B cell (primary cell): ENCODE results near the gene TMF1. TPM values are rescaled to one million over a fixed set of nuclear protein-coding genes. Genes with fewer than 3 reads are reported as not detected.

Experiments
- ATAC-seq: fragments of 200-7000 bp; cut with Tn5 transposase; one replicate; pipeline ENCODE4 v1.10.0; 2021; ENCODE audit warnings: low read depth, mild to moderate bottlenecking, moderate number of reproducible peaks, moderate library complexity
- CTCF ChIA-PET: fragments of 350-600 bp; sonication (Branson Sonifier 250); formaldehyde crosslinking; loops from one replicate; lab custom pipeline; 2021; ENCODE audit warnings: antibody characterized with exemption, inconsistent platforms; lab: Charles Lee
- POLR2A ChIA-PET: fragments of 350-600 bp; sonication (Branson Sonifier 250); formaldehyde crosslinking; loops from one replicate; lab custom pipeline; 2021; ENCODE audit warnings: antibody characterized with exemption; lab: Charles Lee
- DNase-seq: peaks from one replicate; pipeline ENCODE4 v3.0.0; 2013
- H2AFZ ChIP-seq: 2 replicates; pipeline ENCODE4 v1.6.1; 2012; ENCODE audit warnings: mild to moderate bottlenecking, low read depth, low read length; ENCODE audit not compliant: insufficient read depth, poor library complexity, severe bottlenecking
- H3K27ac ChIP-seq, 2 donors: 1 replicate in 1 of 2; 2 replicates in 1 of 2; pipeline ENCODE4 v1.5.1; 2012 to 2013; ENCODE audit warnings: low read length in 2 of 2, mild to moderate bottlenecking in 2 of 2, moderate library complexity in 1 of 2
- H3K27me3 ChIP-seq, 4 experiments: fragments of 200-600 bp in 1 of 4; sonication (generic) in 1 of 4; replicated peaks in 1 of 4; 1 replicate in 2 of 4; 2 replicates in 2 of 4; pipeline versions ENCODE4 v1.6.1 to v1.7.0; 2013 to 2016; ENCODE audit warnings: low read length in 3 of 4, mild to moderate bottlenecking in 2 of 4, mixed read lengths in 1 of 4, moderate library complexity in 1 of 4; ENCODE audit not compliant: insufficient read depth in 4 of 4, control insufficient read depth in 3 of 4; ENCODE audit errors: control extremely low read depth in 1 of 4
- H3K36me3 ChIP-seq, 2 experiments: replicated peaks in 1 of 2; 1 replicate in 1 of 2; 2 replicates in 1 of 2; pipeline versions ENCODE4 v1.6.1 to v1.7.1; 2013; ENCODE audit warnings: low read length in 1 of 2; ENCODE audit not compliant: insufficient read depth in 2 of 2, control insufficient read depth in 1 of 2; ENCODE audit errors: control extremely low read depth in 1 of 2, extremely low read depth in 1 of 2
- H3K4me1 ChIP-seq, 2 donors: fragments of 200-600 bp in 1 of 2; sonication (generic) in 1 of 2; 1 replicate in 1 of 2; 2 replicates in 1 of 2; pipeline versions ENCODE4 v1.5.1 to v1.6.1; 2013 to 2017; ENCODE audit warnings: low read length in 2 of 2; ENCODE audit not compliant: control insufficient read depth in 2 of 2, insufficient read depth in 2 of 2
- H3K4me2 ChIP-seq: replicated peaks from 2 replicates; pipeline ENCODE3; 2012; ENCODE audit warnings: mild to moderate bottlenecking, low read depth, low read length; ENCODE audit not compliant: poor library complexity, severe bottlenecking
- H3K4me3 ChIP-seq, 5 experiments: fragments of 200-600 bp in 1 of 5; sonication (generic) in 1 of 5; 1 replicate in 3 of 5; 2 replicates in 2 of 5; pipeline versions ENCODE4 v1.5.1 to v1.7.0; 2011 to 2016; ENCODE audit warnings: low read length in 4 of 5, mild to moderate bottlenecking in 4 of 5, low read depth in 2 of 5, control low read depth in 1 of 5, moderate library complexity in 1 of 5; ENCODE audit not compliant: insufficient read depth in 1 of 5; ENCODE audit errors: control extremely low read depth in 1 of 5, extremely low read depth in 1 of 5
- H3K79me2 ChIP-seq: fragments of 200-600 bp; sonication (generic); one replicate; pipeline ENCODE4 v1.6.0; 2016; ENCODE audit warnings: low read length; ENCODE audit not compliant: control insufficient read depth, insufficient read depth
- H3K9ac ChIP-seq: fragments of 200-600 bp; sonication (generic); 2 replicates; pipeline ENCODE4 v1.6.1; 2017; ENCODE audit warnings: mild to moderate bottlenecking, low read length, moderate library complexity
- H3K9me3 ChIP-seq, 3 donors: one replicate each; pipeline versions ENCODE4 v1.6.1 to v1.7.1; 2013; ENCODE audit warnings: low read length in 2 of 3; ENCODE audit not compliant: control insufficient read depth in 2 of 3, insufficient read depth in 1 of 3; ENCODE audit errors: control extremely low read depth in 1 of 3
- H4K20me1 ChIP-seq: 2 replicates; pipeline ENCODE4 v1.6.0; 2012; ENCODE audit warnings: mild to moderate bottlenecking, low read length; ENCODE audit not compliant: insufficient read depth, control insufficient read depth, poor library complexity, severe bottlenecking
- H3K27ac Mint-ChIP-seq: one replicate; pipeline ENCODE4 v1.8.0; 2021; ENCODE audit warnings: mixed read lengths
- H3K27me3 Mint-ChIP-seq: one replicate; pipeline ENCODE4 v1.8.0; 2021; ENCODE audit warnings: mixed read lengths
- H3K4me1 Mint-ChIP-seq: one replicate; pipeline ENCODE4 v1.8.0; 2021; ENCODE audit warnings: mixed read lengths
- H3K4me3 Mint-ChIP-seq: one replicate; pipeline ENCODE4 v1.8.0; 2021; ENCODE audit warnings: mixed read lengths
- H3K9me3 Mint-ChIP-seq: one replicate; pipeline ENCODE4 v1.8.0; 2022; ENCODE audit warnings: mixed read lengths; ENCODE audit not compliant: insufficient read depth
- EZH2 ChIP-seq: IDR thresholded peaks from 2 replicates; pipeline ENCODE4 v1.6.1; 2012; ENCODE audit warnings: borderline replicate concordance, low read depth, mild to moderate bottlenecking, moderate library complexity, low read length; ENCODE audit not compliant: insufficient read depth, poor library complexity, severe bottlenecking
- WGBS: methylation state at CpG from one replicate; pipeline ENCODE4 v1.1.5; 2013; ENCODE audit warnings: missing lambda C conversion rate; ENCODE audit not compliant: insufficient coverage; 5-methylcytosine and 5-hydroxymethylcytosine counted together
- intact Hi-C: fragments of 100-400 bp; cut with micrococcal nuclease; formaldehyde crosslinking; loops from one replicate; pipeline ENCODE4 v1.10.0; 2022
- polyA plus RNA-seq: library from polyadenylated mRNA; depleted of rRNA; stranded (reverse); fragments of >200 nt; gene quantifications from 2 replicates; pipeline ENCODE4 v1.2.3, GENCODE V29; 2012
- total RNA-seq, 2 donors: library from RNA; stranded (reverse); fragments of 120-200 nt in 1 of 2; gene quantifications; 1 replicate in 1 of 2; 2 replicates in 1 of 2; pipeline versions ENCODE4 v1.2.3 to v1.2.4, GENCODE V29; 2013 to 2022
- TF ChIP-seq, protein P1 (sequence below): fragments of 200-600 bp; IDR thresholded peaks from one replicate; pipeline ENCODE4 v1.8.0; 2022; ENCODE audit warnings: antibody characterized with exemption, mild to moderate bottlenecking

Gene TMF1
- total and polyA plus RNA-seq, 2 donors (not counting 1 experiment from before 2014, with no cell fraction given) = 6.8 to 65.1 TPM

- Mint-ChIP-seq H3K4me3 (no peak overlapping the region), H3K27ac (no peak overlapping the region)
- intact Hi-C loops = no loop called here
Observed at GRCh38 chr3:69009559-69010410, 42.3 kb downstream of the TMF1 start.

GRCh38 chr3:69008980-69009379 lies 43.2 kb downstream of the TMF1 start:
- DNase-seq (no peak), ATAC-seq (no peak)
- ChIA-PET POLR2A (no interaction called here), CTCF (interaction anchor here (1.2 kb wide), 1 partner anchor 82 kb away, joined by 3 read pairs; no protein-coding TSS in a partner anchor)
- intact Hi-C loops = no loop called here
- no peak overlapping the region for H2AFZ ChIP-seq
- H3K4me2 ChIP-seq = no peak overlapping the region
- H3K27me3 ChIP-seq = no peaks in the 10 kb centered on the region
- Mint-ChIP-seq H3K27me3 (no peaks in the 10 kb centered on the region), H3K4me3 (no peak overlapping the region), H3K27ac (no peak overlapping the region), H3K9me3 (no peaks in the 10 kb centered on the region), H3K4me1 (peaks cover 7% of the 10 kb centered on the region)
- no peaks in the 10 kb centered on the region for H3K79me2 ChIP-seq
- H3K36me3 ChIP-seq = peaks cover 0 to 4% of the 10 kb centered on the region in 2 experiments
- TF ChIP-seq EZH2 = no peak
- TF ChIP-seq, protein P1, sequence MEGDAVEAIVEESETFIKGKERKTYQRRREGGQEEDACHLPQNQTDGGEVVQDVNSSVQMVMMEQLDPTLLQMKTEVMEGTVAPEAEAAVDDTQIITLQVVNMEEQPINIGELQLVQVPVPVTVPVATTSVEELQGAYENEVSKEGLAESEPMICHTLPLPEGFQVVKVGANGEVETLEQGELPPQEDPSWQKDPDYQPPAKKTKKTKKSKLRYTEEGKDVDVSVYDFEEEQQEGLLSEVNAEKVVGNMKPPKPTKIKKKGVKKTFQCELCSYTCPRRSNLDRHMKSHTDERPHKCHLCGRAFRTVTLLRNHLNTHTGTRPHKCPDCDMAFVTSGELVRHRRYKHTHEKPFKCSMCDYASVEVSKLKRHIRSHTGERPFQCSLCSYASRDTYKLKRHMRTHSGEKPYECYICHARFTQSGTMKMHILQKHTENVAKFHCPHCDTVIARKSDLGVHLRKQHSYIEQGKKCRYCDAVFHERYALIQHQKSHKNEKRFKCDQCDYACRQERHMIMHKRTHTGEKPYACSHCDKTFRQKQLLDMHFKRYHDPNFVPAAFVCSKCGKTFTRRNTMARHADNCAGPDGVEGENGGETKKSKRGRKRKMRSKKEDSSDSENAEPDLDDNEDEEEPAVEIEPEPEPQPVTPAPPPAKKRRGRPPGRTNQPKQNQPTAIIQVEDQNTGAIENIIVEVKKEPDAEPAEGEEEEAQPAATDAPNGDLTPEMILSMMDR = no peak
- no CpG with 5 or more reads among the region's 2 CpGs for WGBS
- H3K4me1 ChIP-seq = peaks cover 1 to 8% of the 10 kb centered on the region in 2 donors
- H3K4me3 ChIP-seq = no peak overlapping the region
- H3K9me3 ChIP-seq = no peaks in the 10 kb centered on the region
- no peaks in the 10 kb centered on the region for H4K20me1 ChIP-seq
- H3K9ac ChIP-seq = no peak overlapping the region
- no peak overlapping the region for H3K27ac ChIP-seq

More at GRCh38 chr3:69009559-69010410, 42.3 kb downstream of the TMF1 start:
- no peaks in the 10 kb centered on the region for H3K9me3 Mint-ChIP-seq
- 100% methylated on average over 1 of the region's 3 CpGs for WGBS
- Histone ChIP-seq H3K27ac (no peak overlapping the region), H3K36me3 (peaks cover 0 to 4% of the 10 kb centered on the region in 2 experiments), H4K20me1 (no peaks in the 10 kb centered on the region), H2AFZ (no peak overlapping the region), H3K9ac (no peak overlapping the region), H3K4me3 (no peak overlapping the region), H3K4me1 (peaks cover 6 to 11% of the 10 kb centered on the region in 2 donors), H3K9me3 (no peaks in the 10 kb centered on the region), H3K79me2 (no peaks in the 10 kb centered on the region), H3K4me2 (no peak overlapping the region), H3K27me3 (no peaks in the 10 kb centered on the region)
- ATAC-seq (no peak), DNase-seq (no peak)
- peaks cover 10% of the 10 kb centered on the region for H3K4me1 Mint-ChIP-seq
- TF ChIP-seq, protein P1 = no peak
- TF ChIP-seq EZH2 = no peak
- H3K27me3 Mint-ChIP-seq = no peaks in the 10 kb centered on the region
- CTCF ChIA-PET = interaction anchor here (1.0 to 1.2 kb wide), 2 partner anchors 81 to 111 kb away, joined by 3 read pairs; no protein-coding TSS in a partner anchor
- POLR2A ChIA-PET = no interaction called here
